Bronchial epithelial cell (primary cell): ENCODE data around the gene TREX2. TPM values are rescaled to one million over a fixed set of nuclear protein-coding genes. Genes with fewer than 3 reads are reported as not detected.

Experiments
- DNase-seq: peaks from one replicate; pipeline ENCODE4 v3.0.0-alpha.2; 2010; ENCODE audit warnings: low read depth
- FAIRE-seq: peaks from 2 replicates; lab custom pipeline; 2011; peaks lifted over from hg19 to GRCh38; lab: Jason Lieb, UNC
- H3K27me3 ChIP-seq: 2 replicates; pipeline ENCODE4 v1.5.1; 2011; ENCODE audit warnings: low read length; ENCODE audit not compliant: control insufficient read depth, insufficient read depth
- H3K36me3 ChIP-seq: 2 replicates; pipeline ENCODE4 v1.5.1; 2011; ENCODE audit warnings: low read length; ENCODE audit not compliant: control insufficient read depth, insufficient read depth
- H3K4me3 ChIP-seq: 2 replicates; pipeline ENCODE4 v1.5.1; 2011; ENCODE audit warnings: mild to moderate bottlenecking, low read depth, low read length, control low read depth
- total RNA-seq: library from RNA; depleted of rRNA; stranded (reverse); fragments of >200 nt; gene quantifications from 2 replicates; pipeline ENCODE4 v1.2.1, GENCODE V29; 2014
- TF ChIP-seq, protein P1 (sequence below): IDR thresholded peaks from 2 replicates; pipeline ENCODE4 v1.5.1; 2011; ENCODE audit warnings: mild to moderate bottlenecking, moderate library complexity, low read length, control low read depth, inconsistent platforms; ENCODE audit not compliant: insufficient read depth, severe bottlenecking

The TREX2 gene, protein sequence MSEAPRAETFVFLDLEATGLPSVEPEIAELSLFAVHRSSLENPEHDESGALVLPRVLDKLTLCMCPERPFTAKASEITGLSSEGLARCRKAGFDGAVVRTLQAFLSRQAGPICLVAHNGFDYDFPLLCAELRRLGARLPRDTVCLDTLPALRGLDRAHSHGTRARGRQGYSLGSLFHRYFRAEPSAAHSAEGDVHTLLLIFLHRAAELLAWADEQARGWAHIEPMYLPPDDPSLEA
- 2.3 and 5.5 TPM in 2 replicates for total RNA-seq

DNA sequence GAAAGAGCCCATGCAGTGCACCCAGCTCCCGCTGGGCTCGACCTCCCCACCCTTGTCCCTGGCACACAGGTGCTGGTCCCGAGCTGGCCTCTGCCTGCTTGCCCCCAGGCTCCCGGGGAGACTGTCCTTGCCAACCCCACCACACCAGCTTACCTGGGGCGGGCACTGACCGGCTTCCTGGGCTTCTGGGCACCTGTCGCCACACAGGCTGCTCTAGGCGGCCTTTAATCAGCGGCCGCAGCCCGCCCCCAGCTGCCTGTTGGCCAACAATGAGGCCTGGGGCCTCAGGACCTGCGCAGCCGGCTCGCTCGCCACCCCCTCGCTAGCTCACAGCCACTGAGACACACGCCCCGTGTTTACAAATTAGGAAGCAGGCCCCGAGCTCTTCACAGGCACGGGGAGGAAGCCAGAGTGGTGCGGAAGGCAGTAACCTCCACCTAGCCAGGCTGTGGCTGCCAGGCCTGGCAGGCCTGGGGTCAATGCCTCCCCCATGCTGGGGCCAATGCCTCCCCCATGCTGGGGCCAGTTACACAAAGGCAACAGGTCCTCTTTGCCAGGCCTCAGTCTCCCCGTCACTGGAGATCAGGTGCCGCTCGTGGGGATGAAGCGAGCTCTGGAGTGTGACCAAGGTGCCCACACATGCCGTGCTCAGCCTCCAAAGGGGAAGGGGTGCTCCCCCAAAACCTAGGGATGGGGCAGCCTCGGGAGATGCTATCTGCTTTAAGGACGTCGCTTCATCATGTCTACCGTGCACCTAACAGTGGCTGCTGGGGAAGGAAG lies at the start of gene TREX2:
TREX2 (minus strand) TSS at position 201 of the 780 bp plus-strand sequence. CDS start 626 bp downstream, outside the sequence.
- FAIRE-seq, result no peak
- TF ChIP-seq, protein P1, sequence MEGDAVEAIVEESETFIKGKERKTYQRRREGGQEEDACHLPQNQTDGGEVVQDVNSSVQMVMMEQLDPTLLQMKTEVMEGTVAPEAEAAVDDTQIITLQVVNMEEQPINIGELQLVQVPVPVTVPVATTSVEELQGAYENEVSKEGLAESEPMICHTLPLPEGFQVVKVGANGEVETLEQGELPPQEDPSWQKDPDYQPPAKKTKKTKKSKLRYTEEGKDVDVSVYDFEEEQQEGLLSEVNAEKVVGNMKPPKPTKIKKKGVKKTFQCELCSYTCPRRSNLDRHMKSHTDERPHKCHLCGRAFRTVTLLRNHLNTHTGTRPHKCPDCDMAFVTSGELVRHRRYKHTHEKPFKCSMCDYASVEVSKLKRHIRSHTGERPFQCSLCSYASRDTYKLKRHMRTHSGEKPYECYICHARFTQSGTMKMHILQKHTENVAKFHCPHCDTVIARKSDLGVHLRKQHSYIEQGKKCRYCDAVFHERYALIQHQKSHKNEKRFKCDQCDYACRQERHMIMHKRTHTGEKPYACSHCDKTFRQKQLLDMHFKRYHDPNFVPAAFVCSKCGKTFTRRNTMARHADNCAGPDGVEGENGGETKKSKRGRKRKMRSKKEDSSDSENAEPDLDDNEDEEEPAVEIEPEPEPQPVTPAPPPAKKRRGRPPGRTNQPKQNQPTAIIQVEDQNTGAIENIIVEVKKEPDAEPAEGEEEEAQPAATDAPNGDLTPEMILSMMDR, result no peak
- no peaks in the 10 kb centered on the region for H3K27me3 ChIP-seq
- H3K4me3 ChIP-seq, result no peak within 1 kb of the TSS
- no peaks in the 10 kb centered on the region for H3K36me3 ChIP-seq
- DNase-seq, result no peak

DNA sequence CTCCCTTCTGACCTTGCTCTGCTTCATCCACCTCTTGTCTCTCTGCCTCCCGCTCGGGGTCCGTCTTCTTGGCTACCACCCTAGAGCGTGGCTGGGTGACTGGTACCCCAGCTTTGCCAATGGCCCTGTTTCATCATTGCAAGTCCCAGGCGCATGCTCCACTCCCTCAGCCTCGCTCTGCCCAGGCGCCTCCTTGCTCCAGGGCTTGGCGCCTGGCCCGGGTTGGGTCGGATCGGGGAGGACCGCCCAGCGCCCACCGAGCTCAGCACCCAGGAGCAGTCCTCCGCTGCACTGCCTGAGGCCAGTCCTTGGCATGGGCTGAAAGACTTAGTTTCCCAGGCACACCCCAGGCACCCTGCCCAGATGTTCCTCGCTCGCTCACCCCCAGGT lies 49.5 kb upstream of the TREX2 start:
- TF ChIP-seq, protein P1, result no peak
- Histone ChIP-seq H3K36me3 (no peaks in the 10 kb centered on the region), H3K27me3 (no peaks in the 10 kb centered on the region), H3K4me3 (no peak overlapping the region)
- FAIRE-seq (no peak), DNase-seq (peak; percentile 5)

DNA sequence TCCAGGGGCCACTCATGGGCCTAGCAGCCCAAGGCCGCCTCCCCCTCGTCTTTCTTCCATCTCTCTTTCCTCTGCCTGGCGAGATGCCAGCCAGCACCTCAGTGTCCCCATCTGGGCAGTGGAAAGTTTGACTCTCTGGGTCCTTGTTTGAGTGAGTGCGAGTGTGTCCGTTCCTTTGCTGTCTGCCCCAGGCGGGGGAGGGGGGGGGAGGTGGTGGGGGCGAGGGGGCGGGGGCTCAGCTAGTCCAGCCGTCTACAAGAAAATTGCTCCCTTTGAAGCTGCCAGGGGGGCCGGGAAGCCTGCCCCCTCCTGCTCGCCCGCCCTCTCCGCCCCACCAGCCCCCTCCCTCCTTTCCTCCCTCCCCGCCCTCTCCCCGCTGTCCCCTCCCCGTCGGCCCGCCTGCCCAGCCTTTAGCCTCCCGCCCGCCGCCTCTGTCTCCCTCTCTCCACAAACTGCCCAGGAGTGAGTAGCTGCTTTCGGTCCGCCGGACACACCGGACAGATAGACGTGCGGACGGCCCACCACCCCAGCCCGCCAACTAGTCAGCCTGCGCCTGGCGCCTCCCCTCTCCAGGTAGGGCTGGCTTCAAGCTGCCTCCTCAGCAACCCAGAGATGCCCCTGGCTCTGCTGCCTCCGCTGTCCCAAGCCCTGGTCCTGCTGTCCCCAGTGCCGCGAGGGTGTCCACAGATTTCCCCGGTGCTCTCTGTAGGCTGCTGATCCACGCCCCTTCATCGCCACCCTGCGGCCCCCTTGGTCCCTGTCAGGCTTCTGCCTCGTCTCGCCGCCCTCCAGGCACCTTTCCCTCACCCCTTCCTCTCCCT lies 48.9 kb upstream of the TREX2 start, which contains the start of gene BGN:
BGN (plus strand) TSS at position 440 of the 821 bp plus-strand sequence. CDS start 9,652 bp downstream, outside the sequence.
- FAIRE-seq, result no peak

DNA sequence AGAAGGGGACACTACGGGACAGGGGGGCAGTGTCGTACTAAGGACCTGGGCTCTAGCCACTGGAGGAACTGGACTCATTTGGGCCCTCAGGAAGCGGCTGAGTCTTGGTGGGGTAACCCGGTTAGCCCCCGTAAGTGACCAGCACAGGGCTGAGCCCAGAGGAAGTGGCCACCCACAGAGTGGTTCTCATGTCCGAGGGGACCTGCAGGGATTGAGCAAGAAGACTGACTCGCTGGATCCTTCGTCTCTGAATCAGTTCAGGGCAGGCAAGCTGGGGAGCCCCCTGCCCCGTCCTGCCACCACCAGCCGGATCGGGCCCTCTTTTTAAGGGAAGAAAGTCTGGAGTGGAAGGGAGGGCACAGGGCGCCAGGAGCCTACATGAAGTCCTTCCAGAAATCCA lies 48.2 kb upstream of the TREX2 start:
- no peak for DNase-seq
- H3K27me3 ChIP-seq, result no peaks in the 10 kb centered on the region
- FAIRE-seq, result no peak
- H3K4me3 ChIP-seq, result no peak overlapping the region
- TF ChIP-seq, protein P1, result no peak
- no peaks in the 10 kb centered on the region for H3K36me3 ChIP-seq

More for the DNA sequence above, 48.9 kb upstream of the TREX2 start, which contains the start of gene BGN:
- TF ChIP-seq, protein P1, result peak; percentile 1
- Histone ChIP-seq H3K36me3 (no peaks in the 10 kb centered on the region), H3K4me3 (no peak within 1 kb of the TSS), H3K27me3 (no peaks in the 10 kb centered on the region)
- no peak for DNase-seq

DNA sequence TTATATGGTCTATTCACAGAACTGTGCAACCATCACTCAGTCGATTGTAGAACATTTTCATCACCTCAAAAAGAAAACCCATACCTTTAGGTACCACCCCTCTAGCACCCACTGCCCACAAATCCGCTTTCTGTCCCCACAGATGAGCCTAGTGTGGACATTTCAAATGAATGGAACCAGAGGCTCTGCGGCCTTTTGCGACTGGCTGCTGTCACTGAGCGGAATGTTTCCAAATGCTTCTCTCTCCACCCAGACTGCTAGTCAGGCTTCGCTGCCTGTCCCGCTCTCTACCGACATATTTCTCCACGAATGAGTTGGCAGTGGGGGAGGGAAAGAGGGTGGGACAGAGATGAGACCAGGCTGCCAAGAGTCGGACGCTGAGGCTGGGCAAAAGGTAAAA lies 47.2 kb upstream of the TREX2 start:
- FAIRE-seq (no peak), DNase-seq (no peak)
- no peak overlapping the region for H3K4me3 ChIP-seq
- no peaks in the 10 kb centered on the region for H3K27me3 ChIP-seq
- H3K36me3 ChIP-seq, result no peaks in the 10 kb centered on the region
- TF ChIP-seq, protein P1, result no peak
